ENCODE measurements around the gene NRXN3. TPM values are rescaled to one million over a fixed set of nuclear protein-coding genes. Genes with fewer than 3 reads are reported as not detected.

The NRXN3 gene
- total RNA-seq, 1 donor: 2.5 TPM

- Histone ChIP-seq H4K20me1 (ENCODE audit: insufficient read depth, low read length) (no peaks in the 10 kb centered on the region), H3K4me1 (ENCODE audit: insufficient read depth, low read length) (no peaks in the 10 kb centered on the region), H3K27ac (ENCODE audit: low read depth, low read length) (no peak overlapping the region), H3K4me2 (ENCODE audit: insufficient read depth, low read length) (no peak overlapping the region), H3K9me3 (ENCODE audit: low read depth, low read length) (peaks cover 2% of the 10 kb centered on the region), H3K36me3 (ENCODE audit: insufficient read depth, low read length) (no peaks in the 10 kb centered on the region), H3K4me3 (ENCODE audit: insufficient read depth, low read length) (no peak overlapping the region), H3K27me3 (ENCODE audit: insufficient read depth, low read length) (no peaks in the 10 kb centered on the region), H2AFZ (ENCODE audit: low read length) (no peak overlapping the region), H3K79me2 (ENCODE audit: insufficient read depth, low read length) (no peaks in the 10 kb centered on the region)
- no peak for TF ChIP-seq CTCF (IDR thresholded peaks at IDR 0.05; ENCODE audit: extremely low read depth, low read depth, low read length)
- no peak for DNase-seq (ENCODE audit: insufficient read length, low spot score, missing footprints)
These were observed 146.6 kb downstream of the NRXN3 start for GRCh38 chr14:78316786-78317185.

- Histone ChIP-seq H3K4me3 (ENCODE audit: insufficient read depth, low read length) (no peak overlapping the region), H3K4me1 (ENCODE audit: insufficient read depth, low read length) (no peaks in the 10 kb centered on the region), H3K4me2 (ENCODE audit: insufficient read depth, low read length) (no peak overlapping the region), H3K27me3 (ENCODE audit: insufficient read depth, low read length) (no peaks in the 10 kb centered on the region), H4K20me1 (ENCODE audit: insufficient read depth, low read length) (no peaks in the 10 kb centered on the region), H3K27ac (ENCODE audit: low read depth, low read length) (no peak overlapping the region), H3K36me3 (ENCODE audit: insufficient read depth, low read length) (no peaks in the 10 kb centered on the region), H3K79me2 (ENCODE audit: insufficient read depth, low read length) (no peaks in the 10 kb centered on the region), H2AFZ (ENCODE audit: low read length) (no peak overlapping the region), H3K9me3 (ENCODE audit: low read depth, low read length) (no peaks in the 10 kb centered on the region)
- DNase-seq (ENCODE audit: insufficient read length, low spot score, missing footprints): no peak
- no peak for TF ChIP-seq CTCF (IDR thresholded peaks at IDR 0.05; ENCODE audit: extremely low read depth, low read depth, low read length)
These were observed 149.2 kb downstream of the NRXN3 start for GRCh38 chr14:78319406-78319805.

- Histone ChIP-seq H3K27me3 (ENCODE audit: insufficient read depth, low read length) (no peaks in the 10 kb centered on the region), H3K79me2 (ENCODE audit: insufficient read depth, low read length) (no peaks in the 10 kb centered on the region), H2AFZ (ENCODE audit: low read length) (no peak overlapping the region), H3K4me2 (ENCODE audit: insufficient read depth, low read length) (no peak overlapping the region), H3K9me3 (ENCODE audit: low read depth, low read length) (no peaks in the 10 kb centered on the region), H4K20me1 (ENCODE audit: insufficient read depth, low read length) (no peaks in the 10 kb centered on the region), H3K36me3 (ENCODE audit: insufficient read depth, low read length) (no peaks in the 10 kb centered on the region), H3K4me3 (ENCODE audit: insufficient read depth, low read length) (no peak overlapping the region), H3K27ac (ENCODE audit: low read depth, low read length) (no peak overlapping the region), H3K4me1 (ENCODE audit: insufficient read depth, low read length) (no peaks in the 10 kb centered on the region)
- no peak for DNase-seq (ENCODE audit: insufficient read length, low spot score, missing footprints)
- no peak for TF ChIP-seq CTCF (IDR thresholded peaks at IDR 0.05; ENCODE audit: extremely low read depth, low read depth, low read length)
These were observed 149.9 kb downstream of the NRXN3 start for GRCh38 chr14:78319887-78320635.

GRCh38 chr14:78324353-78324752, 154.2 kb downstream of the NRXN3 start:
- Histone ChIP-seq H3K36me3 (ENCODE audit: insufficient read depth, low read length) (no peaks in the 10 kb centered on the region), H3K4me3 (ENCODE audit: insufficient read depth, low read length) (no peak overlapping the region), H3K4me2 (ENCODE audit: insufficient read depth, low read length) (no peak overlapping the region), H2AFZ (ENCODE audit: low read length) (no peak overlapping the region), H3K9me3 (ENCODE audit: low read depth, low read length) (no peaks in the 10 kb centered on the region), H3K79me2 (ENCODE audit: insufficient read depth, low read length) (no peaks in the 10 kb centered on the region), H3K4me1 (ENCODE audit: insufficient read depth, low read length) (no peaks in the 10 kb centered on the region), H3K27ac (ENCODE audit: low read depth, low read length) (no peak overlapping the region), H3K27me3 (ENCODE audit: insufficient read depth, low read length) (no peaks in the 10 kb centered on the region), H4K20me1 (ENCODE audit: insufficient read depth, low read length) (no peaks in the 10 kb centered on the region)
- no peak for DNase-seq (ENCODE audit: insufficient read length, low spot score, missing footprints)
- TF ChIP-seq CTCF (IDR thresholded peaks at IDR 0.05; ENCODE audit: extremely low read depth, low read depth, low read length): no peak

Data from osteoblast (primary cell).